OCI-LY1 (cell line): ENCODE measurements around the gene ASB8.

Source experiments
- H2AFZ ChIP-seq: fragments of 200-600 bp; sonication (generic), shearing (Covaris generic); 2 replicates; pipeline ENCODE4 v1.6.0; 2014; ENCODE audit warnings: antibody characterized with exemption, mild to moderate bottlenecking, low read length
- H3F3A ChIP-seq: fragments of 200-600 bp; sonication (generic), shearing (Covaris generic); 2 replicates; pipeline ENCODE4 v1.6.0; 2014; ENCODE audit warnings: mild to moderate bottlenecking, antibody characterized with exemption, low read length, moderate library complexity; ENCODE audit not compliant: insufficient read depth
- H3K27ac ChIP-seq: fragments of 200-600 bp; sonication (generic); 2 replicates; pipeline ENCODE4 v1.5.1; 2014; ENCODE audit warnings: low read length, mixed run types, mild to moderate bottlenecking, low read depth; ENCODE audit not compliant: poor library complexity, severe bottlenecking
- H3K27me3 ChIP-seq: fragments of 200-600 bp; sonication (generic); 2 replicates; pipeline ENCODE4 v1.6.0; 2014; ENCODE audit warnings: antibody characterized with exemption, mild to moderate bottlenecking, low read length, moderate library complexity; ENCODE audit not compliant: insufficient read depth
- H3K36me3 ChIP-seq: fragments of 200-600 bp; sonication (generic); 2 replicates; pipeline ENCODE4 v1.6.1; 2014; ENCODE audit warnings: mild to moderate bottlenecking, antibody characterized with exemption, low read length, moderate library complexity, mixed read lengths; ENCODE audit not compliant: insufficient read depth
- H3K4me1 ChIP-seq: fragments of 200-600 bp; sonication (generic); 2 replicates; pipeline ENCODE4 v1.5.1; 2014; ENCODE audit warnings: mild to moderate bottlenecking, low read length, moderate library complexity; ENCODE audit not compliant: insufficient read depth, severe bottlenecking
- H3K4me2 ChIP-seq: fragments of 200-600 bp; sonication (generic), shearing (Covaris generic); 2 replicates; pipeline ENCODE4 v1.6.1; 2014; ENCODE audit warnings: low read length
- H3K4me3 ChIP-seq: fragments of 200-600 bp; sonication (generic); 2 replicates; pipeline ENCODE4 v1.5.1; 2014; ENCODE audit warnings: low read length, low read depth, mild to moderate bottlenecking, mixed read lengths; ENCODE audit not compliant: poor library complexity, severe bottlenecking
- H3K79me2 ChIP-seq: fragments of 200-600 bp; shearing (Covaris generic); 2 replicates; pipeline ENCODE4 v1.6.1; 2016; ENCODE audit warnings: mixed run types, low read length, mixed read lengths; ENCODE audit not compliant: insufficient read depth
- H3K9ac ChIP-seq: fragments of 200-600 bp; sonication (generic), shearing (Covaris generic); 2 replicates; pipeline ENCODE4 v1.6.1; 2014; ENCODE audit warnings: mild to moderate bottlenecking, low read length, mixed read lengths
- H3K9me2 ChIP-seq: fragments of 200-600 bp; sonication (generic), shearing (Covaris generic); 2 replicates; pipeline ENCODE4 v1.6.1; 2014; ENCODE audit warnings: low read depth, mild to moderate bottlenecking, low read length, mixed read lengths
- H3K9me3 ChIP-seq: fragments of 200-600 bp; shearing (Covaris generic); 2 replicates; pipeline ENCODE4 v1.6.1; 2014; ENCODE audit warnings: low read length, mixed read lengths
- H4K20me1 ChIP-seq: fragments of 200-600 bp; sonication (generic), shearing (Covaris generic); 2 replicates; pipeline ENCODE4 v1.6.0; 2016; ENCODE audit warnings: mild to moderate bottlenecking, low read length; ENCODE audit not compliant: insufficient read depth
- CTCF ChIP-seq: fragments of 200-600 bp; sonication (generic), shearing (Covaris generic); IDR thresholded peaks from 2 replicates; pipeline ENCODE4 v1.5.1; 2017; ENCODE audit warnings: mild to moderate bottlenecking, antibody characterized with exemption, low read length, moderate library complexity, mixed read lengths
- EZH2 ChIP-seq: fragments of 200-600 bp; sonication (generic), shearing (Covaris generic); IDR thresholded peaks from 2 replicates; pipeline ENCODE4 v1.8.0; 2017; ENCODE audit warnings: borderline replicate concordance, mixed run types, mild to moderate bottlenecking, antibody characterized with exemption, low read length, moderate library complexity, mixed read lengths

ASB8 gene

GRCh38 chr12:48145981-48146380 lies 11.3 kb downstream of the ASB8 start:
- peaks cover 96% of the 10 kb centered on the region for H3K36me3 ChIP-seq
- no peaks in the 10 kb centered on the region for H3K79me2 ChIP-seq

GRCh38 chr12:48143898-48144297 lies 13.4 kb downstream of the ASB8 start:
- H3K27ac ChIP-seq: no peak overlapping the region
- H3K9me3 ChIP-seq: no peaks in the 10 kb centered on the region
- H3K79me2 ChIP-seq: no peaks in the 10 kb centered on the region
- no peak overlapping the region for H3K9ac ChIP-seq
- no peaks in the 10 kb centered on the region for H3K4me1 ChIP-seq
- H3F3A ChIP-seq: no peaks in the 10 kb centered on the region
- TF ChIP-seq CTCF (no peak), EZH2 (no peak)
- no peaks in the 10 kb centered on the region for H3K27me3 ChIP-seq
- H2AFZ ChIP-seq: no peak overlapping the region
- H3K4me3 ChIP-seq: no peak overlapping the region
- H3K4me2 ChIP-seq: no peak overlapping the region
- no peaks in the 10 kb centered on the region for H3K9me2 ChIP-seq
- peaks cover 96% of the 10 kb centered on the region for H3K36me3 ChIP-seq
- H4K20me1 ChIP-seq: no peaks in the 10 kb centered on the region

More at GRCh38 chr12:48145981-48146380, 11.3 kb downstream of the ASB8 start:
- no peak overlapping the region for H3K4me3 ChIP-seq
- H3K4me2 ChIP-seq: no peak overlapping the region
- H3K9me3 ChIP-seq: no peaks in the 10 kb centered on the region
- no peaks in the 10 kb centered on the region for H3K4me1 ChIP-seq
- no peak for TF ChIP-seq EZH2
- TF ChIP-seq CTCF: no peak
- H3K27ac ChIP-seq: no peak overlapping the region
- no peaks in the 10 kb centered on the region for H4K20me1 ChIP-seq
- H2AFZ ChIP-seq: no peak overlapping the region
- H3F3A ChIP-seq: no peaks in the 10 kb centered on the region
- no peaks in the 10 kb centered on the region for H3K27me3 ChIP-seq
- H3K9me2 ChIP-seq: no peaks in the 10 kb centered on the region
- H3K9ac ChIP-seq: no peak overlapping the region

GRCh38 chr12:48142818-48143674 lies 14.3 kb downstream of the ASB8 start:
- no peak for TF ChIP-seq EZH2
- TF ChIP-seq CTCF: no peak
- Histone ChIP-seq H3K9ac (no peak overlapping the region), H3K4me1 (no peaks in the 10 kb centered on the region), H3F3A (no peaks in the 10 kb centered on the region), H3K27me3 (no peaks in the 10 kb centered on the region), H3K36me3 (peaks cover 95% of the 10 kb centered on the region), H3K4me3 (no peak overlapping the region), H2AFZ (no peak overlapping the region), H3K27ac (no peak overlapping the region), H4K20me1 (no peaks in the 10 kb centered on the region), H3K4me2 (no peak overlapping the region), H3K9me3 (no peaks in the 10 kb centered on the region), H3K79me2 (no peaks in the 10 kb centered on the region), H3K9me2 (no peaks in the 10 kb centered on the region)
